Pancreas (tissue), 10 donors: Measurements from ENCODE around the gene FAM163B. TPM values are rescaled to one million over a fixed set of nuclear protein-coding genes. Genes with fewer than 3 reads are reported as not detected.
"Not testable (repeated sequence)": the region's sequence is repeated elsewhere in the genome, so short reads cannot be mapped to it uniquely, and the experiment has no call there.

Experiments used
- ATAC-seq, 4 donors: fragments of 200-7000 bp; cut with Tn5 transposase; one replicate each; pipeline versions ENCODE4 v1.8.0 to v1.9.1; 2020; ENCODE audit warnings: mild to moderate bottlenecking in 4 of 4, moderate library complexity in 4 of 4
- DNase-seq, 6 donors: peaks; one replicate each; pipeline ENCODE4 v3.0.0-alpha.2; 2020
- FAIRE-seq: peaks from 2 replicates; lab custom pipeline; 2012; peaks lifted over from hg19 to GRCh38; lab: Jason Lieb, UNC
- H3K27ac ChIP-seq, 4 donors: fragments of 200-600 bp; sonication (generic); 1 replicate in 3 of 4; 2 replicates in 1 of 4; pipeline versions ENCODE4 v1.5.0 to v1.8.0; 2020
- H3K27me3 ChIP-seq, 4 donors: fragments of 200-600 bp; one replicate each; pipeline ENCODE4 v1.8.0; 2021
- H3K36me3 ChIP-seq, 3 donors: fragments of 200-600 bp; sonication (generic) in 1 of 3; one replicate each; pipeline versions ENCODE4 v1.5.0 to v1.8.0; 2020 to 2021
- H3K4me1 ChIP-seq, 3 donors: fragments of 200-600 bp; one replicate each; pipeline ENCODE4 v1.8.0; 2021
- H3K4me3 ChIP-seq, 4 donors: fragments of 200-600 bp; sonication (generic) in 2 of 4; one replicate each; pipeline versions ENCODE4 v1.5.0 to v1.8.0; 2020 to 2021
- H3K9me3 ChIP-seq, 4 donors: fragments of 200-600 bp; one replicate each; pipeline ENCODE4 v1.8.0; 2021
- WGBS, 2 donors: extraction: QIAGEN DNeasy Blood & Tissue Kit; methylation state at CpG; one replicate each; pipeline ENCODE4 v1.1.7; 2013; 5-methylcytosine and 5-hydroxymethylcytosine counted together
- intact Hi-C, 3 donors: fragments of 100-400 bp; cut with DNase I; formaldehyde crosslinking; loops; one replicate each; pipeline versions ENCODE4 v1.11.1 to v1.14.2; 2022
- polyA plus RNA-seq, 2 donors: library from polyadenylated mRNA; stranded (reverse); fragments of 200-250 nt; gene quantifications; one replicate each; pipeline ENCODE4 v1.2.3, GENCODE V29; 2013
- total RNA-seq, 6 donors: library from RNA; stranded (reverse); fragmentation: NEBNext Ultra II Directional in 4 of 6; extraction: Animal tissue kit (Norgen Biotek cat#: 25700) in 4 of 6; gene quantifications; one replicate each; pipeline versions ENCODE4 v1.2.1 to v1.2.4, GENCODE V29; 2021 to 2023
- TF ChIP-seq, protein P1 (sequence below), 4 donors: fragments of 200-600 bp; sonication (generic) in 3 of 4; IDR thresholded peaks; one replicate each; pipeline versions ENCODE4 v1.5.0 to v1.8.0; 2021; ENCODE audit warnings: antibody characterized with exemption in 4 of 4
- donor health status: healthy with polysubstance abuse.
- donor health status: DM: no; HTN: no; CAD: no; lungs with moderate emphysema.
- donor health status: DM: no; HTN: no; CAD: no.
- donor health status: control.
- donor health status: control.
- donor health status: Bipolar disorder and iron deficiency.
- donor health status: DM: yes; HTN: yes; CAD: no.
- donor health status: DM: no; HTN: no; CAD: no.
- donor health status: DM: no; HTN: no; CAD: no.
- donor health status: DM: yes; HTN: yes; CAD: no.

The FAM163B gene
- total and polyA plus RNA-seq, 8 donors: not detected

DNA sequence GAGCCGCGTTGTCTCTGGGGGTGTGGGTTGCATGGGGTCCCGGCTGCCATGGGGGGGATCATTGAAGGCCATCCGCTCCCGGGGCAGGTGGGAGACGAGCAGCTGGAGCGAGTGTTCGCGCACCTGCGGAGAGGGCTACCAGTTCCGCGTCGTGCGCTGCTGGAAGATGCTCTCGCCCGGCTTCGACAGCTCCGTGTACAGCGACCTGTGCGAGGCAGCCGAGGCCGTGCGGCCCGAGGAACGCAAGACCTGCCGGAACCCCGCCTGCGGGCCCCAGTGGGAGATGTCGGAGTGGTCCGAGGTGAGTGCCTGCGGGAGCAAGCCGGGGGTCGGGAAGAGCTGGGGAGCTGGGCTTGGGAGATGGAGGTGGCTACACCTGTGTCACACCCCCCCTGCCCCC lies 41.0 kb downstream of the FAM163B start:
- FAIRE-seq: no peak
- intact Hi-C loops: no loop called here

DNA sequence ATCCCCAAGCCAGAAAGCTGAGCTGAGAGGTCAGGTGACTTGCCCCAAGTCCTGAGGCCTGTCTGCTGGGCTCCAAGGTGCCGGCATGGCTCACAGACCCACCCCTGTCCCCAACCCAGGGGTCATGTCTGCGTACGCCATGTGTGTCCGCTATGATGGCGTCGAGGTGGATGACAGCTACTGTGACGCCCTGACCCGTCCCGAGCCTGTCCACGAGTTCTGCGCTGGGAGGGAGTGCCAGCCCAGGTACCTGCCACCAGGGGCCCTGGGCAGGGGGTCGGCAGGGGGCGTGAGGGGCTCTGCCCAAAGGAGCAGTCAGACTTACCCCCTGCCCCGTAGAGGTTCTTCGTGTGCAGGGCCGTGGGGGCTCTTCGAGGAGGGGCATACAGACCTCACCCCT lies 42.4 kb downstream of the FAM163B start:
- no peaks in the 10 kb centered on the region for H3K27me3 ChIP-seq
- H3K4me3 ChIP-seq: no peak overlapping the region
- H3K9me3 ChIP-seq: no peaks in the 10 kb centered on the region
- H3K4me1 ChIP-seq: no peaks in the 10 kb centered on the region
- no peak for DNase-seq
- no peaks in the 10 kb centered on the region for H3K36me3 ChIP-seq
- TF ChIP-seq, protein P1, sequence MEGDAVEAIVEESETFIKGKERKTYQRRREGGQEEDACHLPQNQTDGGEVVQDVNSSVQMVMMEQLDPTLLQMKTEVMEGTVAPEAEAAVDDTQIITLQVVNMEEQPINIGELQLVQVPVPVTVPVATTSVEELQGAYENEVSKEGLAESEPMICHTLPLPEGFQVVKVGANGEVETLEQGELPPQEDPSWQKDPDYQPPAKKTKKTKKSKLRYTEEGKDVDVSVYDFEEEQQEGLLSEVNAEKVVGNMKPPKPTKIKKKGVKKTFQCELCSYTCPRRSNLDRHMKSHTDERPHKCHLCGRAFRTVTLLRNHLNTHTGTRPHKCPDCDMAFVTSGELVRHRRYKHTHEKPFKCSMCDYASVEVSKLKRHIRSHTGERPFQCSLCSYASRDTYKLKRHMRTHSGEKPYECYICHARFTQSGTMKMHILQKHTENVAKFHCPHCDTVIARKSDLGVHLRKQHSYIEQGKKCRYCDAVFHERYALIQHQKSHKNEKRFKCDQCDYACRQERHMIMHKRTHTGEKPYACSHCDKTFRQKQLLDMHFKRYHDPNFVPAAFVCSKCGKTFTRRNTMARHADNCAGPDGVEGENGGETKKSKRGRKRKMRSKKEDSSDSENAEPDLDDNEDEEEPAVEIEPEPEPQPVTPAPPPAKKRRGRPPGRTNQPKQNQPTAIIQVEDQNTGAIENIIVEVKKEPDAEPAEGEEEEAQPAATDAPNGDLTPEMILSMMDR (IDR thresholded peaks at IDR 0.05): no peak
- ATAC-seq: no peak
- WGBS, 2 donors: 83 to 87% methylated on average over 17 of the region's 17 CpGs
- no peak for FAIRE-seq
- H3K27ac ChIP-seq: no peak overlapping the region
- intact Hi-C loops: no loop called here

More for the DNA sequence above, 41.0 kb downstream of the FAM163B start:
- H3K36me3 ChIP-seq: no peaks in the 10 kb centered on the region
- WGBS, 2 donors: 71 to 75% methylated on average over 33 of the region's 33 CpGs
- no peak for DNase-seq
- TF ChIP-seq, protein P1 (IDR thresholded peaks at IDR 0.05): no peak
- H3K4me1 ChIP-seq: no peaks in the 10 kb centered on the region
- no peaks in the 10 kb centered on the region for H3K27me3 ChIP-seq
- no peaks in the 10 kb centered on the region for H3K9me3 ChIP-seq
- H3K4me3 ChIP-seq: no peak overlapping the region
- no peak overlapping the region for H3K27ac ChIP-seq
- no peak for ATAC-seq

DNA sequence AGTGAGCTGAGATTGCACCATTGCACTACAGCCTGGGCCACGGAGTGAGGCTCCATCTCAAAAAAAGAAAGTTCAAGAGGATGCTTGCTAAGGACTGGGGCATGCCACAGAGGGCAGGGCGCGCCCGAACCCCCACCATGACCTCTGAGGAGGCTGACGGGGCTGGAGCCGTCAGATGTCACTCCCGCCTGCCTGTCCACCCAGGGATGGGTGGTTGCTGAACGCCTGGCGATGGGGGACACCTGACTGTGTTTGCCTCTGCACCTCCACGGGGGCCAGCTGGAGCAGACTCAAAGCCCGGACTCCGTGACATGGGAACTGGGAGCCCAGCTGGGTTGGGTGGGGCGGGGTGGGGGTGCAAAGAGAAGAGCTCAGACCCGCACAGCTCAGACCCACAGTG lies 42.8 kb downstream of the FAM163B start:
- no peaks in the 10 kb centered on the region for H3K4me1 ChIP-seq
- FAIRE-seq: no peak
- no peak for ATAC-seq
- no peaks in the 10 kb centered on the region for H3K27me3 ChIP-seq
- intact Hi-C loops: no loop called here
- no peak overlapping the region for H3K27ac ChIP-seq
- WGBS, 2 donors: 82 to 91% methylated on average over 14 of the region's 14 CpGs
- H3K9me3 ChIP-seq: no peaks in the 10 kb centered on the region
- DNase-seq: no peak
- no peaks in the 10 kb centered on the region for H3K36me3 ChIP-seq
- TF ChIP-seq, protein P1 (IDR thresholded peaks at IDR 0.05): no peak
- H3K4me3 ChIP-seq: no peak overlapping the region

DNA sequence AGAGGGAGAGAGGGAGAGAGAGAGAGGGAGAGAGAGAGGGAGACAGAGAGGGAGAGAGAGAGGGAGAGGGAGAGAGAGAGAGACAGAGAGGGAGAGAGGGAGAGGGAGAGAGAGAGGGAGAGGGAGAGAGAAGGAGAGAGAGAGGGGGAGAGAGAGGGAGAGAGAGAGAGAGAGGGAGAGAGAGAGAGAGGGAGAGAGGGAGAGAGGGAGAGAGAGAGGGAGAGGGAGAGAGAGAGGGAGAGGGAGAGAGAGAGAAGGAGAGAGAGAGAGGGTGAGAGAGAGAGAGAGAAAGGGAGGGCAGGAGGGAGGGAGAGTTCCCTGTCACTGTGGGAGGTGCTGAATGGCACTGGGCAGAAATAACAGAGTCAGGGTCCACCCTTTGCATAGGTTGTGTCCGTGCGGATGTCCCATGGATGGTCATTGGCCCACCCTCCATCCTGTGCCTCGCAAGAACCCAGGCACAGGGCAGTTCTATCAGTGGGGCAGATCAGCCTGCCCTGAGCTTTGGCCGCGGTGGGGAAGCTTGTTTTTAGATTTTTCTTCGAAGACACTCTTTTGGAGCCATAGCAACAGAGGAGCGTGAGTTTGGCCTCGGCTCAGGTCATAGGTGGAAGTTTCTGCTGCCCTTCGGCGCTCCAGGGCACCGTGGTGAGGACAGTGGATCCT lies 44.6 kb downstream of the FAM163B start:
- no peak for FAIRE-seq
- H3K27ac ChIP-seq: no peak overlapping the region
- intact Hi-C loops: no loop called here

DNA sequence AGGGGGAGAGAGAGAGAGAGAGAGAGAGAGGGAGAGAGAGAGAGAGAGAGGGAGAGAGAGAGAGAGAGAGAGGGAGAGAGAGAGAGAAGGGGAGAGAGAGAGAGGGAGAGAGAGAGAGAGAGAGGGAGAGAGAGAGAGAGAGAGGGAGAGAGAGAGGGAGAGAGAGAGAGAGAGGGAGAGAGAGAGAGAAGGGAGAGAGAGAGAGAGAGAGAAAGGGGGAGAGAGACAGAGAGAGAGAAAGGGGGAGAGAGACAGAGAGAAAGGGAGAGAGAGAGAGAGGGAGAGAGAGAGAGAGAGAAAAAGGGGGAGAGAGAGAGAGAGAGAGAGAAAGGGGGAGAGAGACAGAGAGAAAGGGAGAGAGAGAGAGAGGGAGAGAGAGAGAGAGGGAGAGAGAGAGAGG lies 45.4 kb downstream of the FAM163B start:
- FAIRE-seq, H3K27me3 ChIP-seq, H3K27ac ChIP-seq, H3K4me1 ChIP-seq, H3K4me3 ChIP-seq, DNase-seq, ATAC-seq, H3K9me3 ChIP-seq, H3K36me3 ChIP-seq, intact Hi-C loops: not testable (repeated sequence)

More for the DNA sequence above, 44.6 kb downstream of the FAM163B start:
- Histone ChIP-seq H3K9me3 (no peaks in the 10 kb centered on the region), H3K27me3 (no peaks in the 10 kb centered on the region), H3K36me3 (no peaks in the 10 kb centered on the region), H3K4me1 (no peaks in the 10 kb centered on the region), H3K4me3 (no peak overlapping the region)
- TF ChIP-seq, protein P1 (IDR thresholded peaks at IDR 0.05): no peak
- 73 to 76% methylated on average over 11 of the region's 11 CpGs for WGBS, 2 donors
- DNase-seq (no peak), ATAC-seq (no peak)
